HG02840 (cell line): ENCODE data around the gene CEP350.
"Not testable (repeated sequence)": the region's sequence is repeated elsewhere in the genome, so short reads cannot be mapped to it uniquely, and the experiment has no call there.

ENCODE experiments used
- ATAC-seq: cut with Tn5 transposase; IDR thresholded peaks from one replicate; pipeline ENCODE4 v1.9.1; 2021; ENCODE audit warnings: mild to moderate bottlenecking, moderate library complexity, moderate number of reproducible peaks; ENCODE audit not compliant: unreplicated experiment, low FRiP score

CEP350 gene

GRCh38 chr1:179984101-179984500 lies 29.5 kb downstream of the CEP350 start:
- ATAC-seq, result no peak

- no peak for ATAC-seq
Observed at GRCh38 chr1:179984942-179985341, 30.3 kb downstream of the CEP350 start.

GRCh38 chr1:179990847-179991246 lies 36.2 kb downstream of the CEP350 start:
- no peak for ATAC-seq

- no peak for ATAC-seq
Observed at GRCh38 chr1:179995576-179995975, 41.0 kb downstream of the CEP350 start.

- ATAC-seq, result no peak
Observed at GRCh38 chr1:179996099-179996498, 41.5 kb downstream of the CEP350 start.

GRCh38 chr1:180000575-180000974 lies 46.0 kb downstream of the CEP350 start:
- no peak for ATAC-seq

- ATAC-seq, result no peak
Observed at GRCh38 chr1:180002437-180002836, 47.8 kb downstream of the CEP350 start.

GRCh38 chr1:180003026-180003695 lies 48.6 kb downstream of the CEP350 start:
- peak; percentile 85 for ATAC-seq

- ATAC-seq, result not testable (repeated sequence)
Observed at GRCh38 chr1:180006762-180007161, 52.2 kb downstream of the CEP350 start.

- no peak for ATAC-seq
Observed at GRCh38 chr1:180020017-180020416, 65.4 kb downstream of the CEP350 start.

GRCh38 chr1:180026556-180026955 lies 71.9 kb downstream of the CEP350 start:
- ATAC-seq, result no peak

- ATAC-seq, result no peak
Observed at GRCh38 chr1:180027949-180028445, 73.4 kb downstream of the CEP350 start.

- ATAC-seq, result no peak
Observed at GRCh38 chr1:180028864-180029263, 74.3 kb downstream of the CEP350 start.

- ATAC-seq, result no peak
Observed at GRCh38 chr1:180029524-180030135, 75.0 kb downstream of the CEP350 start.

GRCh38 chr1:180031664-180032063 lies 77.1 kb downstream of the CEP350 start:
- no peak for ATAC-seq

GRCh38 chr1:180033390-180033789 lies 78.8 kb downstream of the CEP350 start:
- no peak for ATAC-seq

GRCh38 chr1:180040034-180040433 lies 85.4 kb downstream of the CEP350 start:
- ATAC-seq, result no peak

GRCh38 chr1:180041582-180041981 lies 87.0 kb downstream of the CEP350 start:
- ATAC-seq, result no peak

GRCh38 chr1:180042988-180043622 lies 88.5 kb downstream of the CEP350 start:
- no peak for ATAC-seq

GRCh38 chr1:180043785-180044184 lies 89.2 kb downstream of the CEP350 start:
- ATAC-seq, result no peak

GRCh38 chr1:180046674-180047073 lies 92.1 kb downstream of the CEP350 start:
- ATAC-seq, result no peak
